ENCODE measurements around the gene UBAP1.
"Not testable (repeated sequence)": the region's sequence is repeated elsewhere in the genome, so short reads cannot be mapped to it uniquely, and the experiment has no call there.

Gene UBAP1

GRCh38 chr9:34289159-34289558 is 110.3 kb downstream of the UBAP1 start:
- no peak overlapping the region for H3K27ac Mint-ChIP-seq
- no peaks in the 10 kb centered on the region for H3K9me3 Mint-ChIP-seq
- peaks cover 15% of the 10 kb centered on the region for H3K36me3 Mint-ChIP-seq (ENCODE audit: low read depth)
- no peaks in the 10 kb centered on the region for H3K27me3 Mint-ChIP-seq (ENCODE audit: low read depth)
- H3K4me1 Mint-ChIP-seq: peaks cover 11% of the 10 kb centered on the region
- H3K4me3 Mint-ChIP-seq: no peak overlapping the region
- no peak for TF ChIP-seq CTCF (IDR thresholded peaks at IDR 0.05; ENCODE audit: unreplicated experiment in 3 of 3)

- Mint-ChIP-seq H3K4me3 (no peak overlapping the region), H3K27ac (no peak overlapping the region), H3K9me3 (no peaks in the 10 kb centered on the region), H3K36me3 (ENCODE audit: low read depth) (peaks cover 13% of the 10 kb centered on the region), H3K27me3 (ENCODE audit: low read depth) (no peaks in the 10 kb centered on the region), H3K4me1 (peaks cover 4% of the 10 kb centered on the region)
- no peak for TF ChIP-seq CTCF (IDR thresholded peaks at IDR 0.05; ENCODE audit: unreplicated experiment in 3 of 3)
These were observed 112.2 kb downstream of the UBAP1 start for GRCh38 chr9:34291023-34291422.

- Mint-ChIP-seq H3K36me3 (ENCODE audit: low read depth) (peaks cover 9% of the 10 kb centered on the region), H3K9me3 (no peaks in the 10 kb centered on the region), H3K4me1 (peaks cover 4% of the 10 kb centered on the region), H3K27ac (no peak overlapping the region), H3K4me3 (no peak overlapping the region), H3K27me3 (ENCODE audit: low read depth) (no peaks in the 10 kb centered on the region)
- no peak for TF ChIP-seq CTCF (IDR thresholded peaks at IDR 0.05; ENCODE audit: unreplicated experiment in 3 of 3)
These were observed 112.6 kb downstream of the UBAP1 start for GRCh38 chr9:34291423-34291822.

GRCh38 chr9:34292552-34292951 is 113.7 kb downstream of the UBAP1 start:
- Mint-ChIP-seq H3K4me1 (peaks cover 4% of the 10 kb centered on the region), H3K9me3 (no peaks in the 10 kb centered on the region), H3K27me3 (ENCODE audit: low read depth) (no peaks in the 10 kb centered on the region), H3K4me3 (no peak overlapping the region), H3K36me3 (ENCODE audit: low read depth) (peaks cover 5% of the 10 kb centered on the region), H3K27ac (no peak overlapping the region)
- no peak for TF ChIP-seq CTCF (IDR thresholded peaks at IDR 0.05; ENCODE audit: unreplicated experiment in 3 of 3)

- H3K4me1 Mint-ChIP-seq: not testable (repeated sequence)
These were observed 122.2 kb downstream of the UBAP1 start for GRCh38 chr9:34301064-34301463.

More at GRCh38 chr9:34301064-34301463, 122.2 kb downstream of the UBAP1 start:
- H3K27ac Mint-ChIP-seq; H3K36me3 Mint-ChIP-seq (ENCODE audit: low read depth); H3K9me3 Mint-ChIP-seq; H3K27me3 Mint-ChIP-seq (ENCODE audit: low read depth); H3K4me3 Mint-ChIP-seq: not testable (repeated sequence)

Measured in nephron (organoid).